Tibial nerve (tissue), 4 donors: ENCODE measurements around the gene AOAH.

Source experiments
- CTCF ChIP-seq, 5 experiments: fragments of 200-600 bp in 3 of 5; fragments of 450-650 bp in 2 of 5; sonication (generic) in 3 of 5; IDR thresholded peaks; one replicate each; pipeline ENCODE4 v1.5.1; 2016 to 2019; ENCODE audit warnings: antibody characterized with exemption in 5 of 5, mild to moderate bottlenecking in 3 of 5, moderate library complexity in 2 of 5
- EP300 ChIP-seq, 2 donors: sonication (generic); formaldehyde crosslinking; IDR thresholded peaks; one replicate each; pipeline ENCODE4 v1.6.1; 2017; ENCODE audit warnings: antibody characterized with exemption in 2 of 2, mild to moderate bottlenecking in 1 of 2
- POLR2A ChIP-seq, 2 donors: fragments of 450-650 bp; IDR thresholded peaks; one replicate each; pipeline ENCODE4 v1.6.1; 2017; ENCODE audit warnings: antibody characterized with exemption in 2 of 2, mild to moderate bottlenecking in 2 of 2, moderate library complexity in 2 of 2

- TF ChIP-seq EP300 (IDR thresholded peaks at IDR 0.05) (no peak), CTCF (IDR thresholded peaks at IDR 0.05) (no peak), POLR2A (IDR thresholded peaks at IDR 0.05) (no peak)
These were observed 260.0 kb downstream of the AOAH start for GRCh38 chr7:36464271-36464670.
